ENCODE results near the gene ERLIN1.

DNA sequence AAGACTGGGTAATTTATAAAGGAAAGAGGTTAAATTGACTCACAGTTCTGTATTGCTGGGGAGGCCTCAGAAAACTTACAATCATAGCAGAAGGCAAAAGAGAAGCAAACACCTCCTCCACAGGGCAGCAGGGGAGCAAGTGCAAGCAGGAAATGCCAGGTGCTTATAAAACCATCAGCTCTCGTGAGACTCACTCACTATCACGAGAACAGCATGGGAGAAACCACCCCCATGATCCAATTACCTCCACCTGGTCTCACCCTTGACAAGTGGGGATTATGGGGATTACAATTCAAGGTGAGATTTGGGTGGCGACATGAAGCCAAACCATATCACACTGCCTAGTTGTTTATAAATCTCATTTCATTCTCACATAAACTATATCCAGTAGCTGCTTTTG, 76.2 kb downstream of the ERLIN1 start:
- TF ChIP-seq, protein P1, sequence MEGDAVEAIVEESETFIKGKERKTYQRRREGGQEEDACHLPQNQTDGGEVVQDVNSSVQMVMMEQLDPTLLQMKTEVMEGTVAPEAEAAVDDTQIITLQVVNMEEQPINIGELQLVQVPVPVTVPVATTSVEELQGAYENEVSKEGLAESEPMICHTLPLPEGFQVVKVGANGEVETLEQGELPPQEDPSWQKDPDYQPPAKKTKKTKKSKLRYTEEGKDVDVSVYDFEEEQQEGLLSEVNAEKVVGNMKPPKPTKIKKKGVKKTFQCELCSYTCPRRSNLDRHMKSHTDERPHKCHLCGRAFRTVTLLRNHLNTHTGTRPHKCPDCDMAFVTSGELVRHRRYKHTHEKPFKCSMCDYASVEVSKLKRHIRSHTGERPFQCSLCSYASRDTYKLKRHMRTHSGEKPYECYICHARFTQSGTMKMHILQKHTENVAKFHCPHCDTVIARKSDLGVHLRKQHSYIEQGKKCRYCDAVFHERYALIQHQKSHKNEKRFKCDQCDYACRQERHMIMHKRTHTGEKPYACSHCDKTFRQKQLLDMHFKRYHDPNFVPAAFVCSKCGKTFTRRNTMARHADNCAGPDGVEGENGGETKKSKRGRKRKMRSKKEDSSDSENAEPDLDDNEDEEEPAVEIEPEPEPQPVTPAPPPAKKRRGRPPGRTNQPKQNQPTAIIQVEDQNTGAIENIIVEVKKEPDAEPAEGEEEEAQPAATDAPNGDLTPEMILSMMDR (IDR thresholded peaks at IDR 0.05): no peak
- TF ChIP-seq POLR2AphosphoS5 (IDR thresholded peaks at IDR 0.05) (no peak), EP300 (IDR thresholded peaks at IDR 0.05) (no peak)
